CD4-positive, alpha-beta T cell treated with Interleukin-4 for 1 hour (primary cell): ENCODE measurements around the gene HMGB3.
"Not testable (repeated sequence)": the region's sequence is repeated elsewhere in the genome, so short reads cannot be mapped to it uniquely, and the experiment has no call there.

Experiments
- DNase-seq, 2 donors: peaks; one replicate each; pipeline ENCODE4 v3.0.0-alpha.2; 2020 to 2022

HMGB3 gene

DNA sequence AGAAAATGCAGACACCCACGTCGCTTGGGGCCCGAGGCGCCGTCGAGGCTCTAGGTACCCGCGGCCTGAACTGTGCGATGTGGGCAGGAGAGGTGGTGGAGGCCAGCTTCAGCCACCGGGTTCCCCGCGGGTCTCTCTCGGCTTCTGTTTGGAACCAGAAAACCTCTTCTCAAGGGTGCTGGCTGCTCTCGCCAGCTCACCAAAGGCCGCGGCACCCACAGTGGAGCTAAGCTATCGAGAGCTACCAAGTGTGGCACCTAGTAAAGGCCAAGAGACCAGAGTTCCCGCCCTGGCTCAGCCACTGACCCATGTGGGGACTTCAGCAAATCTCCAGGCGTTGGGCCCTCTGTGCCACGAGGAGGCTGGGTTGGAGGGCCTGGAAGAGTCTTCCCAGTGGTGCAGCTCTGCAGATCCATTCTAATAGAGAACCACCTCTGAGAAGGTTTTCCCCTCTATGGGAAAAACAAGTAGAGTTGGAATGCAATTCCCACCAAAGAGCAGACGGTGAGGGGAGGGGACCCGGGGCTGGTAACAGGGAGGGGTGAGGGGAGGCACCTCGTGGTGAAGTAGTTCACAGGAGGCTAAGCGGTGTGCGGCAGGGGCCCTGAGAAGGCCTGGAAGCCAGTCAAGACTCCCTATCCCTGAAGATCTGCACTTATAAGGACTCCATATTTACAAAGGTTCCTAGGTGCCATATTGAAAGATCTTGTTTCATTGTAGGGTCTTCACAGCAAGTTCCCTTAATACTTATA lies 5.5 kb upstream of the HMGB3 start:
- no peak for DNase-seq

DNA sequence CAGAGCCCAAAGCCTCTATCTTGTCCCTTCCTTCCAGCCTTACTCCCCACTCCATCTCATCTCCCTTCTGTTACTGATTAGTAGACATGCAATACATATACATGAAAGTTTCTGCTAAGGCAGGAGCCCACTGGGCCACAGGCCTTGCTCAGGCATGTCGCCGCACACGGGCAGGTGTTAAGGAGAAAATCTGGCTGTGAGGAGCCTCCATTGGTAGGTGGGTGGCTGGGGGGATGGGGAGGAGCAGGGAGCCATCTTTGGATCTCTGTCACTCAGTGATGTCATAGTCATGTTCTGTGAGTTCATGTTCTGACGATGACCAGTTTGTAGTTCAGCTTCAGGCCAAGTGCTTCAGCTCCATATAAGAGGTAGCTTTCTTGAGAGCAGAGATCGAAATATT lies 2.9 kb upstream of the HMGB3 start:
- DNase-seq, result no peak

DNA sequence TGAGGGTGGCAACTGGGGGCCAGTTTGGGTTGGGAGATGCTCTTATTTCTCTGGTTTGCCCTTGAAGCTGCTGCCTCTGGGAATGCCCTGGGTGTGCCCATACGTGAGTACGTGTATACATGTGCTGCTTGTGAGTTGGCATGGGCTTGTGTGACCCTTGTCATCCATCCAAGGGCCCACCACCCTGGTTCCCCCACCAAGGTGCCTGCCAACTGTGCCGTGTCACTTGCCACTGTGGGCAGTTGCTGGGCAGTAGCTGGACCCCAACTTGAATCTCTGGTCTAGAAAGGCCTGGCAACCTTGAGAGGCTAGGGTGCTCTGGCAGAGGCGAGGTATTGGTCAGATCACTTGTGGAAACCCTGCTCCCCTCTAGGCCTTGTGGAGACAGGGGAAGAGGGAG lies 2.4 kb upstream of the HMGB3 start:
- no peak for DNase-seq

DNA sequence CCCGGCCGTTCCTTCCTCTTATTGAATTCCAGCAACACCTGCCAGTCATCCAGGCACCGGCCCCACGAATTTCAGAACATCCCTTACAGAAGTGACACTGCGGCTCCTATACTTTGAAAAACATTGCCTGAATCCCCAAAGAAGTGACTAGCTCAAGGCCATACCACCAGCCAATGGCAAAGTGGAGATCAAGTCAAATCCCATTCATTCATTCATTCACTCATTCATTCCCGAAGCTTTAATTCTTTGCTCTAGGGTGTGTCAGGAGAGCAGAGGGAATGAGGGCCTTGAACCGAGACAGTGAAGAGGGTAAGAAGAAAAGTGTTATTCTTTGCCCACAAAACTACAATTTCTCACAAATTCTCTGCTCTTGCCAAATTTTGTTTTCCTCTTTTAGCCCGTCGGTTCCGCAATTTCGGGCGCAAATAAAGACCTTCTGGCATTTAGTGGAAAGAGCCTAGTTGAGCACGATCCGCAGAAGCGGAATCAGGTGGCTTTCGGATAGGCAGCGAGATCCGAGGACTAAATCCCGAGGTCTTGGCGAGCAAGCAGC lies 824 bp upstream of the HMGB3 start:
- DNase-seq, result no peak

DNA sequence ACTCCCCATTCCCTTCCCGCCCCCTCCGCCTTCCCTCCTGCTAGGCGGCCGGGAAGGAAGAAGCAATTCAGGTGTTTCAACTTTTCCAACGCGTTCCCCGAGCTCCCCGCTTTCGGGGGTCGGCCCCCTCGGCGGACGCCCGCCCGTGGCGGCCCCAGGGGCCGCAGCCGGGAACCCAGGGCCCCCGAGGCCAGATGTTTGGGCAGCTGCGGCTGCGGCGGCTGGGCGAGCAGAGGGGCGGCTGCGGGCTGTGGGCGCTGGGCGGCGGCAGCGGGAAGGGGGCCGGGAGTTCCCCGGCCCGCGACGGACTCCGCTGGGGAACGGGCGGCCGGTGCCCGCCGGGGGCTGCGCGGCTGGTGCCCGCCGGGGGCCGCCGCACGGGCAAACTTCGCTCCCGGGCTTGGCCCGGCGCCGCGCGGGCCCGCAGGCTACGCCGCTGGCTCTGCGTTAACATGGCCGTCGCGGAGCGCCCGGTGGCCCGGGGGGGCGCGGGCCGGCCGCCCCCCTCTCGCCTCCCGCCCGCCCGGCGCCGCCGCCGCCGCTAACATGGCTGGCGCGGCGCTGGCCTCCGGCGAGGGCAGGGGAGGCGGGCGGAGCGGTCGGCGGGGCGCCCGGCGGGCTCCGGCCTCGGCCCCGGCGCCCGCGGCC lies 510 bp downstream of the HMGB3 start:
- DNase-seq, result no peak

DNA sequence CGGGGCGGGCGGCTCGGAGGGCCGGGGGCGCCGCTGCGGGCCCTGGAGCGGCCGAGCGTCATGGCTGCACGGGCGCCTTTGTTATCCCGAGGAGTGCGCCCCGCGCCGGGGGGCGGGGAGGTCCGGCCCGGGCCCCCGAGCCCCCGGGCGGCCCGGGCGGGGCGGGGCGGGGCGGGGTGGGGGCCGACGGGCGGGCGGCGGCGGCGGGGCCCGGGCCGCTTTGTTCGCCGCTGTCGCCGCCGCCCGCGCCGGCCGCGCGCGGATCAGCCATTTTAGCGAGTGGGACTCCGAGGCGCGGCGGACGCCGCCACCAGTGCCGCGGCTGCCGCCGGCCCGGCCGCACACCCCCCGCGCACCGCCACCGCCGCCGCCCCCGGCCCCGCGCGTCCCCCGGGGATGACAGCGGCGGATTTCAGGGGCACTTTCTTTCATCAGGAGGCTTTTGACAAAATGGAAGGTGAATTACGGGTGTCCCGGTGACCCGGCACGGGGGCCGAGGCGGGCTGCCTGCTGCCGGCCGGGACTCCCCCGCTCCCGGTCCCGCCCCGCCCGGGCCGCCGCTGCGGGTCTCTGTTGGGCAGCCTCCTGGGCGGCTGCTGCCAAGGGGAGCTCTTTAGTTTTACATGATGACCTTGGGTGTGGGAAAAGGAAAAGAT lies 1.2 kb downstream of the HMGB3 start:
- DNase-seq, result no peak

DNA sequence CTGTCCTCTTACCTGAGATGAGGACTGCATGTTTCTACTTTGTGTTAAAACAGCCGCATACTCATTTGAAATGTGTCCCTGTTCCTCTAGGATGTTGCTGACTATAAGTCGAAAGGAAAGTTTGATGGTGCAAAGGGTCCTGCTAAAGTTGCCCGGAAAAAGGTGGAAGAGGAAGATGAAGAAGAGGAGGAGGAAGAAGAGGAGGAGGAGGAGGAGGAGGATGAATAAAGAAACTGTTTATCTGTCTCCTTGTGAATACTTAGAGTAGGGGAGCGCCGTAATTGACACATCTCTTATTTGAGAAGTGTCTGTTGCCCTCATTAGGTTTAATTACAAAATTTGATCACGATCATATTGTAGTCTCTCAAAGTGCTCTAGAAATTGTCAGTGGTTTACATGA lies 4.6 kb downstream of the HMGB3 start:
- not testable (repeated sequence) for DNase-seq

DNA sequence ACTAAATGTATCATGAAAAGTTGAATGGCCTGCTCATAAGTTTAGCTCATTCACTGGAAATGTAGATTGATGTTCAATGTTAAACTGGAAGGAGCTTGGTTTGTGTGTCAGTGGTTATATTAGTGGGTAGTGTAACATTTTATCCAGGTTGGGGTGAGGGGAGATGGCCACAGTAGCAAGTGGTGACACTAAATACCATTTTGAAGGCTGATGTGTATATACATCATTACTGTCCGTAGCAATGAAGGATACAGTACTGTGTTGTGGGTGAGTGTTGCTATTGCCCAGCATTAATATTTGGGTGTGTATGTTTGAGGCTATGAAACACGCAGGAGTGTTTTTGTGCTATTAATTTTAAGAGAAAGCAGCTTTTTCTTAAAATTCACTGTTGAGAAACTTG lies 6.3 kb downstream of the HMGB3 start:
- DNase-seq, result no peak

DNA sequence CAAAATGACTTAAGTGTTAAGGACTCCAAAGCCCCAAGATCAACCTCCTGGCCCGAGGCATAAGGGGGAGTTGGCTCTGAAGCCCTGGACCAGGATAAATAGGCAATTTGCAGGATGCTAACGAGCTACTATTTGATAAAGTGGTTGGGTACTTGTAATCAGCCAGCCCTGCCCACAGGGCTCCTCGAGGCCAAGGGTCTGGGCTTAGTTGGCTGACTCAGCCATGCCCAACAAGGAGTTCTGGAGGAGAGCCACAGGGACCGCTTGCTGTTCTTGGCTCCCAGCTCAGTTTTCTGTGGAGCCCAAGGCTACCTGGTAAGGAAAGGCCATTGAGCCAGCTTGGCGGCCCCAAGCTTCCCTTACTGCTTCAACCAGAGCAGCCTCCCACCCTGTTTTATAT lies 7.8 kb downstream of the HMGB3 start:
- no peak for DNase-seq

DNA sequence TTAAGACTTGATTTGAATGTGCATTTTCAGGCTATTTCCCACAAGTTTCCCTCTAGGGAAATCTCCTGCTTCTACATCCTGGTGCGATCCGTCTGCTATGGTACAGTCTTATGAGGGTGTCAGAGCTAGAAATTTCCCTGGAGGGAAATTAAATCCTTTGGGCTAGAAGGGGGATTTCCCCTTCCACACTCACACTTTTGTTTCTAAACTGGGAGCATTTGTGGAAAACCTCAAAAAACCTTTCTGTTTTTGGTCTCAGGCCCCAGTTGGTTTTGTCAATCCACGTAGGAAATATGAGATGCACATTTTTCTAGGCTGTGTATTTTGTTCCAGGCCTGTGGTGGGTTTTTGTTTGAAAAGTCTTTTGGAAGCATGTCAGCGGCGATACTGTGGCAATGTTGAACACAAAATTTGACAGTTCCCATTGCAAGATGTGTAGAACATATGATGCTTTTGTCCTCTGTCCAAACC lies 17.8 kb downstream of the HMGB3 start:
- no peak for DNase-seq

DNA sequence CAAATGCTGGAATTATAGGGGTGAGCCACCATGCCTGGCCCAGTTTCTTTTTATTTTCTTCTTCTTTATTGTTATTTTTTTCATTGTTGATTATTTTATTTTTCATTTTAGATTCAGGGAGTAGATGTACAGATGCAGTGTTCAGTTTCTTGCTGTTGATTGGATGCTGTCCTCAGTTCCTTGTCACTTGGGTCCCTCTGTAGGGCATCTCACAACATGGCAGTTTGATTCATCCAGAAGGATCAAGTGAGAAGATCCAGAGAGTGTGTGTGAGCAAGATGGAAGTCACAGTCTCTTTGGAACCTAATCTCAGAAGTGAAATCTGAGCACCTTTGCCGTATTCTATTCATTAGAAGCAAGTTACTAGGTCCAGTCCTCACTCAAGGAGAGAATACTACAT lies 20.9 kb downstream of the HMGB3 start:
- no peak for DNase-seq

DNA sequence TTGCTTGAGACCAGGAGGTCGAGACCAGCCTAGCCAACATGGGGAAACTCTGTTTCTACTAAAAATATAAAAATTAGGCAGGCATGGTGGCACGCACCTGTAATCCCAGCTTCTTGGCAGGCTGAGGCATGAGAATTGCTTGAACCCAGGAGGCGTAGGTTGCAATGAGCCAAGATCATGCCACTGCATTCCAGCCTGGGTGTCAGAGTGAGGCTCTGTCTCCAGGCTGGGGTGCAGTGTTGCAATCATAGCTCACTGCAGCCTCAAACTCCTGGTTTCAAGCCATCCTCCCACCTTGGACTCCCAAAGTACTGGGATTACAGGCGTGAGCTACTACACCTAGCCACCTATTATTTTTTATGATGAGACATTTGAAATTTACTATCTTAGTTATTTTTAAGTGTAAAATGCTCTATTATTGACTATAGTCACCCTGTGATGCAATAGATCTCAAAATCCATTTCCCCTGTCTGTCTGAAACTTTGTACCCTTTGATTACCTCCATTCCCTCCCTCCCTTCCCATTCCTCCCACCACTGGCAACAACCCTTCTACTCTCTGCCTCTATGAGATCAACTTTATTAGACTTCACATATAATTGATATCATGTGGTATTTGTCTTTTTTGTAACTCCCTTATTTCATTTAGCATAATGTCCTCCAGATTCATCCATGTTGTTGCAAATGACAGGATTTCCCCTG lies 23.4 kb downstream of the HMGB3 start:
- DNase-seq, result no peak

DNA sequence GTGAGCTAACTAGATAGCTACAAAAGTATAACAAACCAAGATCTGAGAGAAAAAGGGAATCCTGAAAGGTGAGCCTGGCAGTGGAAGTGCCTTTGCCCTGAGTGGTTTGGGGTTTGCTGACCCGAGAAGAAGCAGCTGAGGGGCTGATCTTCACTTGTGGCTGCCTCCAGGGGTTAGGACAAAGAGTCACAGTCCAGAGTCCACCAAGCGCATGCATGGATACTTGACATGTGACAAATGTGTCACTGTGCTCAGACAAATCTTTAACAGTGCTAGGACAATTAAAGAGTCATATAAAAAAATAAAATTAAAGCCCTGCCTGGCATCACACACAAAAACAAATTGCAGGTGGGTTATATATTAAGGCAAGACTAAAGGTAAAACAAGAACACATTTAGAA lies 26.4 kb downstream of the HMGB3 start:
- no peak for DNase-seq

DNA sequence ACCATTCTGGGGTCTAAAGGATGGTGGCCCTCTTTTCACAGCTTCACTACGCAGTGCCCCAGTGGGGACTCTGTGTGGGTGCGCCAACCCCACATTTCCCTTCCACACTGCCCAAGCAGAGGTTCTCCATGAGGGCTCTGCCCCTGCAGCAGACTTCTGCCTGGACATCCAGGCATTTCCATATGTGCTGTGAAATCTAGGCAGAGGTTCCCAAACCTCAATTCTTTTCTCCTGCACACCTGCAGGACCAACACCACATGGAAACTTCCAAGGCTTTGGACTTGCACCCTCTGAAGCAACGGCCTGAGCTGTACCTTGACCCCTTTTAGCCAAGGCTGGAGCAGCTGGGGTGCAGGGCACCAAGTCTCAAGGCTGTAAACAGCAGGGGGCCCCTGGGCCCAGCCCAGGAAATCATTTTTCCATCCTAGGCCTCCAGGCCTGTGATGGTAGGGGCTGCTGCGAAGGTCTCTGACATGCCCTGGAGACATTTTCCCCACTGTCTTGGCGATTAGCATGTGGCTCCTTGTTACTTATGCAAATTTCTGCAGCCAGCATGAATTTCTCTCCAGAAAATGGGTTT lies 30.1 kb downstream of the HMGB3 start:
- no peak for DNase-seq

DNA sequence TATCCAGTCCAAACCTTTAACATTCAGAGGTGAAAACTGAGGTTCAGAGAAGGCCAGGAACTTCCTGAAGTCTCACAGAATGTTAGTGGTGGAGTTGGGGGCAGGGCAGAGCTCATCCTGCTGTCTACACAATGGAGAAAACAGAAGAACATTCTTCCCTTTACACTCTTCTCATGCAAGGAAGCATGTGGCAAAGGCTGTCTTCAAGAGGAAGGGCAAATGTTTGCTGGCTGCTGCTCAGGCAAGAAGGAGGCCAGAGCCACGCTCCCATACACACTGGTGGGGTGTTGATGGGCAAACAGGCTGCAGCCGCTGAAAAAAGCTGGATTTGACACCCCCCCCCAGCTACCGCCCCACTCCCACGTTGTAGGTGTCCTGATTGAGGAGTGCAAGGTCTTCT lies 32.5 kb downstream of the HMGB3 start:
- no peak for DNase-seq

DNA sequence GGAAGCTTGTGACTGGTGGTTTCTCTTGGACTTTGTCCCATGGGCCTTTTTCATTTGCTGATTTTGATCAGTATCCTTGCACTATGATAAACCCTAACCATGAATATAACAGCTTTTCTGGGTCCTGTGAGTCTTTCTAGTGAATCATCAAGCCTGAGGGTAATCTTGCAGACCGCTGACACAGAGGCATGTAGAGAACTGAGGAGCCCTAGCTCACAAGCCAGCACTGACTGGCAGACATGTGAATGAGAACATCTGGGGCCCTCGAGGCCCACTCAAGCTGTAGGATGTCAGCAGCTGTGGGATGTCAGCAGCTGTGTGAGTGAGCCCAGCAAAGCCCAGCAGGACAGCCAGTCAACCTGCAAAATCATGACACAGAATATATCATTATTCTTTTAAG lies 36.7 kb downstream of the HMGB3 start:
- no peak for DNase-seq

DNA sequence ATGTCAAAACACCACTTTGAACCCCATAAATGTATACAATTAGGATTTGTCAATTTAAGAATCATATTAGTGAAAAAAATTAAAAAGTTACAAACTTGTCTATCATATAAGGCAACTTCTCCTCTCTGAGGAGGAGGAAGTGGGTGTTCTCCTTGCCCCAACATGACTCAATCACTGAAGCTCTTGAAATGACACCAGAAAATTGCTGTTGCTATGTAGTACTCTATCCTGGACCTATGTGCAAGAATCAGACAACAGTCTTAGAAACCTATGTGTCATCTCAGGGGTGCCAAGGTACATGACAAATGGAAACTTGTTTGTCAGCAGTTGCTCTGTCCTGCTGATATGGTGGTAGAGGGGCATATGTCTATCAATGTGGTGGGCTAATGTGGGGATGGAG lies 47.7 kb downstream of the HMGB3 start:
- no peak for DNase-seq

DNA sequence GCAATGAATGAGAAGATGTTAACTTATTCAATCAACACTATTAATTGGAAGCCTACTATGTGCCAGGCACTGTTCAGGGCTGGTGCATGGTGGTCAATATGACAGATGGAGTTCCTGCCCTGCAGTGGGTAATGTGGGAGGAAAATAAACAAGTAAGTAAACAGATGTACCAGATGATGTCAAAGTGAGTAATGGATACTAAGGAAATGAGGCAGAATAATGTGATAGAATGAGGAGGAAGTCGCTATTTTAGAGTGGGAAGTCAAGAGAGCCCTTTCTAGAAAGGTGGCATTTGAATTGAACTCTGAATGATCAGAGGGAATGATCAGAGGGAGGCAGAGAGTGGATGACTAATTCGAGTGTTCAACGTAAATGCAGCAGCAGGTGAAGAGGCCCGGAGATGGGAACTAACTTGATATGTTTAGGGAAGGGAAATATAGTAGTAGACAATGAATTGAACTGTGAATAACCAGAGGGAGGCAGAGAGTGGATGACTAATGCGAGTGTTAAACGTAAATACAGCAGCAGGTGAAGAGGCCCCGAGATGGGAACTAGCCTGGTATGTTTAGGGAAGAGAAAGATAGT lies 48.3 kb downstream of the HMGB3 start:
- no peak for DNase-seq

DNA sequence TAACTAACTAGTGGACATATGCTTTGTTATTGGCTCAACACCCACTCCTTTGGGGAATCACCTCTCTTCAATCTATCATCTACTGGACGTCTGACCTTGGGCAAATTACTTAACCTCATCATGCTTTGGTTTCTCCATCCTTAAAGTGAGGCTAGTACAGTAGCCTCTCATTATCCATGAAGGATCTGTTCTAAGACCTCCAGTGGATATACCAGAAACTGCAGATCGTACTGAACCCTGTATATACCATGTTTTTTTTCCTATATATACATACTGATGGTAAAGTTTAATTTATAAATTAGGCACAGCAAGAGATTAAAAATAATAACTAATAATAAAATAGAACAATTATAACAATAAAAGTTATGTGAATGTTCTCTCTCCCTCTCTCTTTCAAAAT lies 56.2 kb downstream of the HMGB3 start:
- no peak for DNase-seq
